T-helper 2 cell treated with Interferon-gamma antibody and Interleukin-4, amounts not matched to agents 5 μg/mL and 100 μg/mL, for 36 hours (primary cell): ENCODE measurements around the gene ADAM30.

ENCODE experiments used
- DNase-seq: peaks from one replicate; pipeline ENCODE4 v3.0.0; 2021; ENCODE audit warnings: low spot score
- H3K27ac Mint-ChIP-seq: one replicate; pipeline ENCODE4 v1.8.0; 2021; ENCODE audit warnings: mild to moderate bottlenecking, mixed read lengths
- H3K27me3 Mint-ChIP-seq: one replicate; pipeline ENCODE4 v1.8.0; 2021; ENCODE audit warnings: low read depth, mixed read lengths
- H3K36me3 Mint-ChIP-seq: one replicate; pipeline ENCODE4 v1.8.0; 2021; ENCODE audit warnings: low read depth, mixed read lengths
- H3K4me1 Mint-ChIP-seq: one replicate; pipeline ENCODE4 v1.8.0; 2021; ENCODE audit warnings: low read depth, mixed read lengths
- H3K4me3 Mint-ChIP-seq: one replicate; pipeline ENCODE4 v1.8.0; 2022; ENCODE audit warnings: mild to moderate bottlenecking, moderate library complexity, mixed read lengths
- H3K9me3 Mint-ChIP-seq: one replicate; pipeline ENCODE4 v1.8.0; 2021; ENCODE audit warnings: mixed read lengths

The ADAM30 gene

DNA sequence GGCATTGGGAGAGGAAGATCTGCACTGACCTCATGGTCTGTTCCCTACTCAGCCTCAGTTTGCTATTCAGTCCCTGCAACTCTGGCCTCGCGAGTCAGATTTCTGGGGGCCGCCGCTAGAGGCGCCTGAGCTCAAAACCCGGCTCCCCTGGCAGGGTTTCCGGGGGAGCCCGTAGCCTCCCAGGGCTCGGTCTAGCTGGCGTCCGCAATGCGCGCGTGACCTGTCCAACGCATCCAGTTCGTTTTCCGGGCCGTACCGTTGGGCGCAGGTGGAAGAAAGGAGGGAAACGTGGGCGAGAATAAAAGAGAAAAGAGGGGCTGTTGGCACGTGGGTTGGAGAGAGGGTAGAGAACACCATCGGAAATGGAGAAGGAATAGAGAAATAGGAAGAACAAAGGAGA is at the start of gene ADAM30:
Gene ADAM30 (minus strand): TSS at position 213 of the 400 bp plus-strand sequence. CDS start 179 bp downstream, at position 34.
- Mint-ChIP-seq H3K36me3 (no peaks in the 10 kb centered on the region), H3K27me3 (peaks cover 25% of the 10 kb centered on the region), H3K4me1 (peaks cover 25% of the 10 kb centered on the region), H3K4me3 (no peak within 1 kb of the TSS), H3K27ac (no peak within 1 kb of the TSS), H3K9me3 (no peaks in the 10 kb centered on the region)
- no peak for DNase-seq

DNA sequence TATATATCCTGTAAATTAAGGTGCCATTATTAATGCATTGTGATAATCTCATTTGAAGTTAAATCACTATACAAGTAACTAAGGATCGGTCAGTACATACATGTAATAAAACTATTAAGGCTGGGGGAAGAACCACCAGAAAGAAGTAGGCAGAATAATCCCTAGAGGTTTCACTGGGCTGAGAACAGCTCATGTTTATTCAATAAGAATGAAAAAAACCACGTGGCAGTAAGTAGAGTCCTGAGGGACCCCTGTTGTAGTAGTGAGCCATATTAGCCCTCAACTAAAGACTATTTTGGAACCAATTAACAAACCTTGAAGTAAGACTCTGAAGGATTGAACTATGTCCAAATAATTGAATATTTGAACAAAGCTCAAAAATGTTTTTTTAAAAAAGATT is 46.9 kb upstream of the ADAM30 start:
- H3K4me3 Mint-ChIP-seq = no peak overlapping the region
- H3K4me1 Mint-ChIP-seq = peaks cover 1% of the 10 kb centered on the region
- H3K27me3 Mint-ChIP-seq = no peaks in the 10 kb centered on the region
- peaks cover 36% of the 10 kb centered on the region for H3K36me3 Mint-ChIP-seq
- no peaks in the 10 kb centered on the region for H3K9me3 Mint-ChIP-seq
- H3K27ac Mint-ChIP-seq = no peak overlapping the region
- no peak for DNase-seq

- Mint-ChIP-seq H3K27me3 (no peaks in the 10 kb centered on the region), H3K9me3 (no peaks in the 10 kb centered on the region), H3K27ac (no peak overlapping the region), H3K4me1 (peaks cover 1% of the 10 kb centered on the region), H3K4me3 (no peak overlapping the region), H3K36me3 (peaks cover 40% of the 10 kb centered on the region)
- no peak for DNase-seq
Measured at GRCh38 chr1:119941392-119941791, 45.1 kb upstream of the ADAM30 start.

DNA sequence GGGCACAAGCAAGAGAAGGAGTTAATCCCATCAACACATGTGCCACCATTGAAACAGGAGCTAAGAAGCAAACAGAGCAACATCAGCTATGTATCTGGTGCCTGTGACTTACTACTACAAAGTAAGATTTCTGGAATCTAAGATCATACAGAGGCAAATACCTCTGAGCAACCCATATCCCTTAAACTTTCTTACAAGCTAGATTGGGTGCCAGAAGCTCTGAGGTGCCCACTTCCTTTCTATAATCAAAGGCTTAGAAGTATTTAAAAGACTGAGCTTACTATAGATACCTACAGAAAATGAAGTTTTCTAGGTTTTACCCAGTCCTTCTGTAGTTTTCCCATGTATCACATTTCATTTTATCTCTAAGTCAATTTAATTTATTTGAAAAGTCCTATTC is 44.4 kb upstream of the ADAM30 start:
- Mint-ChIP-seq H3K4me1 (peaks cover 1% of the 10 kb centered on the region), H3K4me3 (no peak overlapping the region), H3K9me3 (no peaks in the 10 kb centered on the region), H3K36me3 (peaks cover 44% of the 10 kb centered on the region), H3K27ac (no peak overlapping the region), H3K27me3 (no peaks in the 10 kb centered on the region)
- no peak for DNase-seq

DNA sequence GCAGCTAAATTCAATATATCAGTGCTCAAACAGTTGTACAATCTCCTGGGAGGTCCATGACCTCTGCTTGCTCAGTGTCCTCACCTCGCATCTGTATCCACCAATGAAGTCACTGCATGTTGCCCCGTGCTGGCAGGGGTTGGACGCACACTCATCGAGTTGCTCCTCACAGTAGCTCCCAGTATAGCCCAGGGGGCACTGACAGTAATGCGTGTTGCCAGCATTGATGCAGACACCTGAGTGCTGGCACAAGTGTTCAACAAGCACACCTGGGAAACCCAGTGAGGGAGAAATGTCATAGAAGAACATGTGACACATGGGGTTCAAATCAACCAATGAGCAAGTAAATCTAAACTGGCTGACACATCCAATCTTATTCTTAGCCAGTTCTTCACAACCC is 40.9 kb upstream of the ADAM30 start:
- Mint-ChIP-seq H3K4me1 (no peaks in the 10 kb centered on the region), H3K9me3 (peaks cover 6% of the 10 kb centered on the region), H3K36me3 (peaks cover 66% of the 10 kb centered on the region), H3K27me3 (no peaks in the 10 kb centered on the region), H3K27ac (no peak overlapping the region), H3K4me3 (no peak overlapping the region)
- DNase-seq = no peak

GRCh38 chr1:119935915-119936314 is 39.6 kb upstream of the ADAM30 start:
- peaks cover 6% of the 10 kb centered on the region for H3K9me3 Mint-ChIP-seq
- H3K36me3 Mint-ChIP-seq = peaks cover 62% of the 10 kb centered on the region
- DNase-seq = no peak
- H3K4me1 Mint-ChIP-seq = no peaks in the 10 kb centered on the region
- H3K27me3 Mint-ChIP-seq = no peaks in the 10 kb centered on the region
- peak overlapping the region; percentile 21 for H3K27ac Mint-ChIP-seq
- no peak overlapping the region for H3K4me3 Mint-ChIP-seq

DNA sequence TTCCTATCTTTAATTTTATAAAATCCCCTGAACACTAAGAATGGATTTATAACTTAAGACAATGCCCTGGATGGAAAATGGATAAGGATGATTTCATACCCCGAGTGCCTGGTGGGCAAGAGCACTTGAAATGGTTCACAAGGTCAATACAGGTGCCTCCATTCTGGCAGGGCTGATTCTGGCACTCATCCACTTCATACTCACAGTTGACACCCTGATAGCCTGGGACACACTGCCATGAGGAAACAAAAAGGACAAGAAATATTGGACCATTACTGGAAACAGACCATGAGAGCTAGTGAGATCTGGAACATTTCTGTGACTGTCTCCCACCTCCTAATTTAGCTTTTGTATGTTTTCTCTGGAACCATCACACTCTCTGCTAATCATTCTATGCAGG is 39.1 kb upstream of the ADAM30 start:
- Mint-ChIP-seq H3K9me3 (peaks cover 6% of the 10 kb centered on the region), H3K4me1 (no peaks in the 10 kb centered on the region), H3K36me3 (peaks cover 59% of the 10 kb centered on the region), H3K27me3 (no peaks in the 10 kb centered on the region), H3K4me3 (no peak overlapping the region), H3K27ac (no peak overlapping the region)
- DNase-seq = no peak

GRCh38 chr1:119933397-119933796 is 37.1 kb upstream of the ADAM30 start:
- Mint-ChIP-seq H3K36me3 (peaks cover 60% of the 10 kb centered on the region), H3K27ac (no peak overlapping the region), H3K9me3 (peaks cover 6% of the 10 kb centered on the region), H3K27me3 (no peaks in the 10 kb centered on the region), H3K4me1 (no peaks in the 10 kb centered on the region), H3K4me3 (no peak overlapping the region)
- no peak for DNase-seq

GRCh38 chr1:119929643-119930315 is 33.5 kb upstream of the ADAM30 start:
- Mint-ChIP-seq H3K27ac (no peak overlapping the region), H3K4me3 (no peak overlapping the region), H3K27me3 (no peaks in the 10 kb centered on the region), H3K4me1 (no peaks in the 10 kb centered on the region), H3K9me3 (peaks cover 6% of the 10 kb centered on the region), H3K36me3 (peaks cover 48% of the 10 kb centered on the region)
- DNase-seq = no peak

DNA sequence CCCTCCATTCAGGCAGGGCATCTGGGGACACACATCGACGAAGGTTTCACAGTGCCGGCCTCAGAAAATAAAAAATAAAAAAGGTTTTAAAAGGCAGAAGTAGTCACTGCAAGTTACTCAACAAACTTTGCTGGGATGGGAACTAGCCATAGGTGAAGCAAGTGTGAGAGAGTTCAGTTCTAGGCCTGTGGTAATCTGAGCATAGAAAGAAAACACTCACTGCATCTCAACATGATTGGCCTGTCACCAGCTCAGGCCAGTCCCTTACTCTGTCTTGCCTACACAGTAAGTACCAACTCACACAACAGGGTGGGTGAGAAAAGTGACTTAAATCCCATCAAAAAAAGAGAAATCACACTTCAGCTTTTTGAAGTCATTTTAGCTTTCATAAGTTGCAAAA is 30.2 kb upstream of the ADAM30 start:
- H3K4me3 Mint-ChIP-seq = no peak overlapping the region
- peaks cover 44% of the 10 kb centered on the region for H3K36me3 Mint-ChIP-seq
- no peaks in the 10 kb centered on the region for H3K27me3 Mint-ChIP-seq
- no peak overlapping the region for H3K27ac Mint-ChIP-seq
- H3K4me1 Mint-ChIP-seq = no peaks in the 10 kb centered on the region
- no peak for DNase-seq
- no peaks in the 10 kb centered on the region for H3K9me3 Mint-ChIP-seq

GRCh38 chr1:119924948-119925898 is 28.9 kb upstream of the ADAM30 start:
- Mint-ChIP-seq H3K27me3 (no peaks in the 10 kb centered on the region), H3K4me1 (no peaks in the 10 kb centered on the region), H3K36me3 (peaks cover 50% of the 10 kb centered on the region), H3K27ac (no peak overlapping the region), H3K4me3 (no peak overlapping the region), H3K9me3 (no peaks in the 10 kb centered on the region)
- no peak for DNase-seq

DNA sequence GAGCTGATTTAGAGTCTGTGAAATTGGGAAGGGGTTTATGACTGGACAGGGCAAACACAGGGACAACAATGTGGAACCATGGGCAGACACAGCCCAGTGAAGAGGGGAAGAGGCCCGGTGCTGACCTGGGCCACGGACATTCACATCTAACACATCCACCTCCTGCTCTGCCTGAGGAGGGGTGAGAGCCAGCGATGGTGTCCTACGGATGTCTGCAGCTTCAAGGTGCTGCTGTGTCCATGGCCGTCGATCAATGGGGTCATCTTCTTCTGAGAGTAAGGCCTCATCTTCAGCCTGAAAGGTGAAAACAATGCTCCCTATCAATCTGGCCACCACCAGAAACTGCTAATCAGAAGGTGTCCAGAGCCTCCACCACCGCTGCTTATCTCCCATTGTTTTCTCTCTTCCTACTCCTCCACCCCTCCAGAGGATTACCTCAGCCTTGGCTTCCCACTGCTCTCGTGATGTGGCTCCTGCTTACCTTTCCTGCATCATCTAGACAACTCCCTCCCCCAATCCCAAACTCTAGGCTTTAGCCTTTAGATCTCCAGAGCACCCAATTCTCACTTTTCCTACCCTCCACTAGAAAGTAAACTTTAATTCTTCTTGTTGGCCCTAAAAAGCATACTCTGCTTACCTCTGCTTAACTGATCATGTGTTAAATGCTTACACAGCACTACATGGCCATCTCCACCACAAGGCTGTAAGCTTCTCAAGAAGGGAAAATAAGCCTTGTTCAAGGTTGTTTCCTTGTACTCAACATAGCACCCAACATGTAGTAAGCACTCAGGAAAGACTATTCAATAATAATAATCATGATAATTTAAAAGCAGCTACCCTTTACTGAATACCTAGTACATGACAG is 24.0 kb upstream of the ADAM30 start:
- Mint-ChIP-seq H3K27ac (no peak overlapping the region), H3K36me3 (peaks cover 65% of the 10 kb centered on the region), H3K9me3 (no peaks in the 10 kb centered on the region)

GRCh38 chr1:119919241-119919640 is 22.9 kb upstream of the ADAM30 start:
- H3K27ac Mint-ChIP-seq = no peak overlapping the region
- peaks cover 65% of the 10 kb centered on the region for H3K36me3 Mint-ChIP-seq
- H3K4me1 Mint-ChIP-seq = no peaks in the 10 kb centered on the region
- DNase-seq = no peak
- no peak overlapping the region for H3K4me3 Mint-ChIP-seq
- no peaks in the 10 kb centered on the region for H3K9me3 Mint-ChIP-seq
- H3K27me3 Mint-ChIP-seq = no peaks in the 10 kb centered on the region

More for the DNA sequence above, 24.0 kb upstream of the ADAM30 start:
- no peaks in the 10 kb centered on the region for H3K4me1 Mint-ChIP-seq
- no peaks in the 10 kb centered on the region for H3K27me3 Mint-ChIP-seq
- H3K4me3 Mint-ChIP-seq = no peak overlapping the region
- no peak for DNase-seq

- H3K27ac Mint-ChIP-seq = no peak overlapping the region
- peaks cover 70% of the 10 kb centered on the region for H3K36me3 Mint-ChIP-seq
- H3K27me3 Mint-ChIP-seq = no peaks in the 10 kb centered on the region
- H3K9me3 Mint-ChIP-seq = no peaks in the 10 kb centered on the region
- DNase-seq = no peak
- no peak overlapping the region for H3K4me3 Mint-ChIP-seq
- H3K4me1 Mint-ChIP-seq = no peaks in the 10 kb centered on the region
Measured at GRCh38 chr1:119918301-119918700, 22.0 kb upstream of the ADAM30 start.
